MG63 (cell line): ENCODE data around the gene STOX2. TPM values are rescaled to one million over a fixed set of nuclear protein-coding genes. Genes with fewer than 3 reads are reported as not detected.

Experiments used
- DNase-seq: peaks from one replicate; pipeline ENCODE4 v3.0.0-alpha.2; 2020
- H3K27me3 ChIP-seq: fragments of 250-450 bp; sonication (Bioruptor Pico); 2 replicates; pipeline ENCODE4 v1.5.1; 2020; ENCODE audit warnings: mild to moderate bottlenecking, moderate library complexity
- H3K36me3 ChIP-seq: fragments of 250-450 bp; sonication (Bioruptor Pico); 2 replicates; pipeline ENCODE4 v1.5.1; 2020; ENCODE audit warnings: mild to moderate bottlenecking, moderate library complexity
- H3K4me3 ChIP-seq: fragments of 250-450 bp; sonication (Bioruptor Pico); 2 replicates; pipeline ENCODE4 v1.5.1; 2020; ENCODE audit warnings: mild to moderate bottlenecking, moderate library complexity
- H3K9me3 ChIP-seq: fragments of 250-450 bp; sonication (Bioruptor Pico); 2 replicates; pipeline ENCODE4 v1.5.1; 2020; ENCODE audit warnings: mild to moderate bottlenecking, moderate library complexity
- total RNA-seq: library from RNA; depleted of rRNA; stranded (reverse); fragments of >200 nt; shearing (Covaris generic); gene quantifications from 2 replicates; pipeline ENCODE4 v1.2.3, GENCODE V29; 2014; ENCODE audit warnings: low replicate concordance; rRNA removed

The STOX2 gene
- total RNA-seq, 1 experiment from 2014 or later = 0.89 TPM

GRCh38 chr4:184061582-184061981, 156.5 kb downstream of the STOX2 start:
- H3K27me3 ChIP-seq = no peaks in the 10 kb centered on the region
- H3K36me3 ChIP-seq = no peaks in the 10 kb centered on the region
- no peak overlapping the region for H3K4me3 ChIP-seq
- DNase-seq = no peak
- H3K9me3 ChIP-seq = no peaks in the 10 kb centered on the region

GRCh38 chr4:184062769-184063168, 157.7 kb downstream of the STOX2 start:
- no peaks in the 10 kb centered on the region for H3K9me3 ChIP-seq
- H3K4me3 ChIP-seq = no peak overlapping the region
- no peak for DNase-seq
- H3K36me3 ChIP-seq = no peaks in the 10 kb centered on the region
- H3K27me3 ChIP-seq = no peaks in the 10 kb centered on the region

- DNase-seq = no peak
- Histone ChIP-seq H3K4me3 (no peak overlapping the region), H3K36me3 (no peaks in the 10 kb centered on the region), H3K27me3 (no peaks in the 10 kb centered on the region), H3K9me3 (no peaks in the 10 kb centered on the region)
These were observed 159.8 kb downstream of the STOX2 start for GRCh38 chr4:184064877-184065276.

- no peaks in the 10 kb centered on the region for H3K9me3 ChIP-seq
- DNase-seq = no peak
- H3K4me3 ChIP-seq = no peak overlapping the region
- H3K36me3 ChIP-seq = no peaks in the 10 kb centered on the region
- H3K27me3 ChIP-seq = no peaks in the 10 kb centered on the region
These were observed 161.6 kb downstream of the STOX2 start for GRCh38 chr4:184066584-184067300.

- Histone ChIP-seq H3K9me3 (no peaks in the 10 kb centered on the region), H3K36me3 (no peaks in the 10 kb centered on the region), H3K27me3 (no peaks in the 10 kb centered on the region), H3K4me3 (no peak overlapping the region)
- no peak for DNase-seq
These were observed 162.9 kb downstream of the STOX2 start for GRCh38 chr4:184067931-184068554.

Other genes starting within 250 kb of the STOX2 start
- 38.5 and 111 TPM in 2 replicates for gene RWDD4, start 246.1 kb upstream of the STOX2 start, total RNA-seq
- gene TRAPPC11, start 246.0 kb upstream of the STOX2 start, total RNA-seq = 20.3 and 24.7 TPM in 2 replicates